Measurements from ENCODE around the gene TCERG1L. TPM values are rescaled to one million over a fixed set of nuclear protein-coding genes. Genes with fewer than 3 reads are reported as not detected.

TCERG1L gene
- polyA plus RNA-seq, 1 of the 3 experiments (the other 2 are of a cell fraction): not detected

GRCh38 chr10:131181456-131181855 lies 130.1 kb downstream of the TCERG1L start:
- CTCF ChIA-PET: no interaction called here
- TF ChIP-seq FOXM1 (IDR thresholded peaks at IDR 0.05; ENCODE audit: low read depth) (no peak), GABPA (IDR thresholded peaks at IDR 0.05; ENCODE audit: low read depth) (no peak), MEF2A (IDR thresholded peaks at IDR 0.05; ENCODE audit: borderline replicate concordance, low read depth) (no peak), SMC3 (IDR thresholded peaks at IDR 0.05; ENCODE audit: low read depth, low read length) (no peak), POLR2AphosphoS5 (IDR thresholded peaks at IDR 0.05; ENCODE audit: low read depth, low read length) (no peak), USF1 (IDR thresholded peaks at IDR 0.05; ENCODE audit: borderline replicate concordance, low read depth) (no peak), TAF1 (IDR thresholded peaks at IDR 0.05; ENCODE audit: borderline replicate concordance, low read depth, low read length) (no peak), RCOR1 (IDR thresholded peaks at IDR 0.05; ENCODE audit: low read length) (no peak)
- Histone ChIP-seq H2AFZ (ENCODE audit: low read depth) (no peak overlapping the region), H3K4me2 (no peak overlapping the region), H3K4me1 (ENCODE audit: control insufficient read depth in 1 of 2, insufficient read depth in 2 of 2, low read depth in 1 of 2, low read length in 1 of 2) (peaks cover 0 to 7% of the 10 kb centered on the region in 2 experiments; a peak in 1 of 4 replicates), H3K9me2 (no peaks in the 10 kb centered on the region), H3K36me3 (replicated peaks in 1 of 2; ENCODE audit: control insufficient read depth in 1 of 2, insufficient read depth in 2 of 2, low read length in 1 of 2) (no peaks in the 10 kb centered on the region), H4K20me1 (ENCODE audit: insufficient read depth) (no peaks in the 10 kb centered on the region), H3K27me3 (ENCODE audit: insufficient read depth) (no peaks in the 10 kb centered on the region), H3K9ac (no peak overlapping the region), H3K9me3 (no peaks in the 10 kb centered on the region), H3K79me2 (ENCODE audit: insufficient read depth) (no peaks in the 10 kb centered on the region), H3K4me3 (ENCODE audit: low read depth in 2 of 2, low read length in 1 of 2) (no peak overlapping the region), H3K27ac (ENCODE audit: low read depth in 2 of 2, low read length in 1 of 2) (no peak overlapping the region), H3F3A (replicated peaks; ENCODE audit: insufficient read depth) (peaks cover under 1% of the 10 kb centered on the region)
- no peak for DNase-seq
- 34% methylated on average over 6 of the region's 8 CpGs for WGBS (ENCODE audit: low lambda C conversion rate)
- POLR2A ChIA-PET: no interaction called here

- Histone ChIP-seq H3F3A (replicated peaks; ENCODE audit: insufficient read depth) (peaks cover 4% of the 10 kb centered on the region), H3K4me3 (ENCODE audit: low read depth in 2 of 2, low read length in 1 of 2) (no peak overlapping the region), H3K4me1 (ENCODE audit: control insufficient read depth in 1 of 2, insufficient read depth in 2 of 2, low read depth in 1 of 2, low read length in 1 of 2) (peaks cover 0 to 7% of the 10 kb centered on the region in 2 experiments; a peak in 1 of 4 replicates), H3K27ac (ENCODE audit: low read depth in 2 of 2, low read length in 1 of 2) (no peak overlapping the region), H3K9ac (no peak overlapping the region), H4K20me1 (ENCODE audit: insufficient read depth) (no peaks in the 10 kb centered on the region), H3K9me2 (no peaks in the 10 kb centered on the region), H2AFZ (ENCODE audit: low read depth) (no peak overlapping the region), H3K9me3 (no peaks in the 10 kb centered on the region), H3K27me3 (ENCODE audit: insufficient read depth) (no peaks in the 10 kb centered on the region), H3K4me2 (no peak overlapping the region), H3K36me3 (replicated peaks in 1 of 2; ENCODE audit: control insufficient read depth in 1 of 2, insufficient read depth in 2 of 2, low read length in 1 of 2) (no peaks in the 10 kb centered on the region), H3K79me2 (ENCODE audit: insufficient read depth) (no peaks in the 10 kb centered on the region)
- 70% methylated on average over 8 of the region's 15 CpGs for WGBS (ENCODE audit: low lambda C conversion rate)
- CTCF ChIA-PET: no interaction called here
- TF ChIP-seq FOXM1 (IDR thresholded peaks at IDR 0.05; ENCODE audit: low read depth): no peak
- no peak for DNase-seq
- POLR2A ChIA-PET: no interaction called here
Measured at GRCh38 chr10:131180740-131181415, 130.6 kb downstream of the TCERG1L start.

- no peaks in the 10 kb centered on the region for H3K9me3 ChIP-seq
- no peak overlapping the region for H3K27ac ChIP-seq (ENCODE audit: low read depth in 2 of 2, low read length in 1 of 2)
- H3K36me3 ChIP-seq (replicated peaks in 1 of 2; ENCODE audit: control insufficient read depth in 1 of 2, insufficient read depth in 2 of 2, low read length in 1 of 2): no peaks in the 10 kb centered on the region
- H3K79me2 ChIP-seq (ENCODE audit: insufficient read depth): no peaks in the 10 kb centered on the region
- no peaks in the 10 kb centered on the region for H3K27me3 ChIP-seq (ENCODE audit: insufficient read depth)
- no peak overlapping the region for H3K4me3 ChIP-seq (ENCODE audit: low read depth in 2 of 2, low read length in 1 of 2)
- no peaks in the 10 kb centered on the region for H4K20me1 ChIP-seq (ENCODE audit: insufficient read depth)
- H3K4me1 ChIP-seq (ENCODE audit: control insufficient read depth in 1 of 2, insufficient read depth in 2 of 2, low read depth in 1 of 2, low read length in 1 of 2): peaks cover 0 to 7% of the 10 kb centered on the region in 2 experiments; a peak in 1 of 4 replicates
- WGBS (ENCODE audit: low lambda C conversion rate): 38% methylated on average over 9 of the region's 9 CpGs
- POLR2A ChIA-PET: no interaction called here
- TF ChIP-seq RAD21 (IDR thresholded peaks at IDR 0.05; ENCODE audit: low read length): no peak
- TF ChIP-seq MEF2A (IDR thresholded peaks at IDR 0.05; ENCODE audit: borderline replicate concordance, low read depth): no peak
- TF ChIP-seq MXI1 (IDR thresholded peaks at IDR 0.05; ENCODE audit: low read depth, low read length): no peak
- no peak overlapping the region for H3K9ac ChIP-seq
- CTCF ChIA-PET: interaction anchor here (1.4 kb wide), 1 partner anchor 62 kb away, joined by 3 read pairs; no protein-coding TSS in a partner anchor
- no peak for DNase-seq
- H3K4me2 ChIP-seq: no peak overlapping the region
- H3K9me2 ChIP-seq: no peaks in the 10 kb centered on the region
- no peak overlapping the region for H2AFZ ChIP-seq (ENCODE audit: low read depth)
- H3F3A ChIP-seq (replicated peaks; ENCODE audit: insufficient read depth): peaks cover 4% of the 10 kb centered on the region
Measured at GRCh38 chr10:131180086-131180485, 131.4 kb downstream of the TCERG1L start.
